ENCODE data around the gene SOX30.
A peak's percentile ranks its signal among the peaks of the same experiment; 100 is the strongest.
"Not testable (repeated sequence)": the region's sequence is repeated elsewhere in the genome, so short reads cannot be mapped to it uniquely, and the experiment has no call there.

Gene SOX30

GRCh38 chr5:157652377-157652692 lies at the start of gene SOX30:
TSS of gene SOX30 (minus strand) at chr5:157652438. CDS start at chr5:157652078, 360 bp downstream.
- FAIRE-seq, result no peak

GRCh38 chr5:157698674-157699073 lies 46.4 kb upstream of the SOX30 start:
- FAIRE-seq, result not testable (repeated sequence)

- not testable (repeated sequence) for FAIRE-seq
Measured at GRCh38 chr5:157696154-157696553, 43.9 kb upstream of the SOX30 start.

- not testable (repeated sequence) for FAIRE-seq
Measured at GRCh38 chr5:157693816-157694215, 41.6 kb upstream of the SOX30 start.

GRCh38 chr5:157690690-157691433 lies 38.6 kb upstream of the SOX30 start:
- FAIRE-seq, result no peak

GRCh38 chr5:157689942-157690689 lies 37.9 kb upstream of the SOX30 start:
- FAIRE-seq, result no peak

GRCh38 chr5:157687198-157687554 lies 34.9 kb upstream of the SOX30 start:
- FAIRE-seq, result no peak

- FAIRE-seq, result not testable (repeated sequence)
Measured at GRCh38 chr5:157686276-157687197, 34.3 kb upstream of the SOX30 start.

- no peak for FAIRE-seq
Measured at GRCh38 chr5:157682257-157682656, 30.0 kb upstream of the SOX30 start.

- FAIRE-seq, result no peak
Measured at GRCh38 chr5:157681048-157681447, 28.8 kb upstream of the SOX30 start.

GRCh38 chr5:157680239-157680638 lies 28.0 kb upstream of the SOX30 start:
- FAIRE-seq, result no peak

- no peak for FAIRE-seq
Measured at GRCh38 chr5:157679801-157680200, 27.6 kb upstream of the SOX30 start.

GRCh38 chr5:157677931-157678330 lies 25.7 kb upstream of the SOX30 start:
- FAIRE-seq, result no peak

GRCh38 chr5:157674351-157674750 lies 22.1 kb upstream of the SOX30 start:
- FAIRE-seq, result not testable (repeated sequence)

GRCh38 chr5:157672976-157673375 lies 20.7 kb upstream of the SOX30 start:
- FAIRE-seq, result no peak

- no peak for FAIRE-seq
Measured at GRCh38 chr5:157671592-157672330, 19.5 kb upstream of the SOX30 start.

GRCh38 chr5:157670662-157671591 lies 18.7 kb upstream of the SOX30 start, which contains the start of gene C5orf52:
TSS of gene C5orf52 (plus strand) at chr5:157671533. CDS start at chr5:157671615, 82 bp downstream.
- no peak for FAIRE-seq

- no peak for FAIRE-seq
Measured at GRCh38 chr5:157669701-157670097, 17.5 kb upstream of the SOX30 start.

- no peak for FAIRE-seq
Measured at GRCh38 chr5:157668356-157668755, 16.1 kb upstream of the SOX30 start.

- peak; percentile 62 for FAIRE-seq
Measured at GRCh38 chr5:157665467-157666070, 13.3 kb upstream of the SOX30 start.

All from G401.6 (cell line).